CD4-positive, alpha-beta memory T cell (primary cell): ENCODE results near the gene PAGE5. TPM values are rescaled to one million over a fixed set of nuclear protein-coding genes. Genes with fewer than 3 reads are reported as not detected.

Source experiments
- CTCF ChIA-PET: fragments of 350-600 bp; sonication (Branson Sonifier 250); formaldehyde crosslinking; loops from one replicate; lab custom pipeline; 2021; ENCODE audit warnings: inconsistent platforms; ENCODE audit not compliant: partially characterized antibody; lab: Charles Lee
- POLR2A ChIA-PET: fragments of 350-600 bp; sonication (Branson Sonifier 250); formaldehyde crosslinking; loops from one replicate; lab custom pipeline; 2021; ENCODE audit not compliant: partially characterized antibody; lab: Charles Lee
- DNase-seq, 5 donors: peaks; one replicate each; pipeline versions ENCODE4 v3.0.0 to v3.0.0-alpha.2; 2020 to 2022; ENCODE audit warnings: mixed read lengths in 1 of 5
- H3K27ac ChIP-seq: one replicate; pipeline ENCODE4 v1.7.0; 2013; ENCODE audit warnings: low read depth, low read length
- H3K27me3 ChIP-seq: 2 replicates; pipeline ENCODE4 v1.7.0; 2013; ENCODE audit warnings: mild to moderate bottlenecking, low read length, moderate library complexity; ENCODE audit not compliant: insufficient read depth
- H3K36me3 ChIP-seq: 2 replicates; pipeline ENCODE4 v1.7.0; 2013; ENCODE audit warnings: mild to moderate bottlenecking, low read length, moderate library complexity; ENCODE audit not compliant: insufficient read depth
- H3K4me1 ChIP-seq: 2 replicates; pipeline ENCODE4 v1.7.0; 2013; ENCODE audit warnings: mild to moderate bottlenecking, low read length, moderate library complexity; ENCODE audit not compliant: insufficient read depth
- H3K4me3 ChIP-seq, 2 donors: one replicate each; pipeline ENCODE4 v1.7.0; 2013; ENCODE audit warnings: low read length in 2 of 2, mild to moderate bottlenecking in 1 of 2
- H3K9me3 ChIP-seq, 2 donors: one replicate each; pipeline ENCODE4 v1.7.0; 2013; ENCODE audit warnings: low read length in 2 of 2, control low read depth in 1 of 2; ENCODE audit not compliant: control insufficient read depth in 1 of 2
- H3K27ac Mint-ChIP-seq, 7 donors: one replicate each; pipeline ENCODE4 v1.8.0; 2020 to 2021; ENCODE audit warnings: mixed read lengths in 7 of 7, mild to moderate bottlenecking in 6 of 7, inconsistent platforms in 3 of 7, moderate library complexity in 3 of 7
- H3K27me3 Mint-ChIP-seq, 2 donors: one replicate each; pipeline ENCODE4 v1.8.0; 2020 to 2021; ENCODE audit warnings: mixed read lengths in 2 of 2
- H3K36me3 Mint-ChIP-seq, 2 donors: one replicate each; pipeline ENCODE4 v1.8.0; 2020 to 2021; ENCODE audit warnings: mixed read lengths in 2 of 2, inconsistent platforms in 1 of 2, mild to moderate bottlenecking in 1 of 2
- H3K4me1 Mint-ChIP-seq, 4 donors: one replicate each; pipeline ENCODE4 v1.8.0; 2020 to 2021; ENCODE audit warnings: mixed read lengths in 4 of 4, mild to moderate bottlenecking in 1 of 4
- H3K4me3 Mint-ChIP-seq, 8 donors: one replicate each; pipeline ENCODE4 v1.8.0; 2020 to 2021; ENCODE audit warnings: mixed read lengths in 8 of 8, mild to moderate bottlenecking in 7 of 8, moderate library complexity in 6 of 8, inconsistent platforms in 3 of 8
- H3K9me3 Mint-ChIP-seq, 8 donors: one replicate each; pipeline ENCODE4 v1.8.0; 2020 to 2021; ENCODE audit warnings: mixed read lengths in 8 of 8, mild to moderate bottlenecking in 5 of 8, inconsistent platforms in 3 of 8, moderate library complexity in 1 of 8
- intact Hi-C: fragments of 100-400 bp; cut with micrococcal nuclease; formaldehyde crosslinking; loops from one replicate; pipeline ENCODE4 v1.15.1; 2023
- polyA plus RNA-seq, 2 donors: library from polyadenylated mRNA; unstranded; fragments of 300-500 nt; fragmentation: Illumina TruSeq; gene quantifications; one replicate each; pipeline ENCODE4 v1.2.3, GENCODE V29; 2021
- total RNA-seq, 2 experiments: library from RNA; stranded (reverse); gene quantifications; one replicate each; pipeline ENCODE4 v1.2.3, GENCODE V29; 2021

The PAGE5 gene
- total and polyA plus RNA-seq, 4 experiments from 2014 or later = 0.69 to 4.9 (median 1.2) TPM

GRCh38 chrX:55240788-55241340 lies 20.7 kb downstream of the PAGE5 start:
- Histone ChIP-seq H3K9me3 (no peaks in the 10 kb centered on the region), H3K4me3 (no peak overlapping the region), H3K4me1 (no peaks in the 10 kb centered on the region), H3K27ac (no peak overlapping the region), H3K27me3 (no peaks in the 10 kb centered on the region), H3K36me3 (no peaks in the 10 kb centered on the region)
- H3K4me3 Mint-ChIP-seq = no peak overlapping the region
- peaks cover 2 to 4% of the 10 kb centered on the region in 2 donors for H3K27me3 Mint-ChIP-seq
- POLR2A ChIA-PET = no interaction called here
- no peaks in the 10 kb centered on the region for H3K36me3 Mint-ChIP-seq
- peaks cover 0 to 10% (median 3%) of the 10 kb centered on the region in 8 donors for H3K9me3 Mint-ChIP-seq
- H3K27ac Mint-ChIP-seq = no peak overlapping the region
- CTCF ChIA-PET = no interaction called here
- no peak for DNase-seq
- H3K4me1 Mint-ChIP-seq = no peaks in the 10 kb centered on the region
- intact Hi-C loops = no loop called here

GRCh38 chrX:55253528-55253927 lies 33.4 kb downstream of the PAGE5 start:
- no peaks in the 10 kb centered on the region for H3K9me3 ChIP-seq
- ChIA-PET POLR2A (no interaction called here), CTCF (no interaction called here)
- H3K9me3 Mint-ChIP-seq = peaks cover 0 to 2% (median 0%) of the 10 kb centered on the region in 8 donors
- H3K4me1 ChIP-seq = no peaks in the 10 kb centered on the region
- no peaks in the 10 kb centered on the region for H3K36me3 Mint-ChIP-seq
- H3K27ac Mint-ChIP-seq = no peak overlapping the region
- no peak overlapping the region for H3K27ac ChIP-seq
- no peak overlapping the region for H3K4me3 Mint-ChIP-seq
- no peak overlapping the region for H3K4me3 ChIP-seq
- DNase-seq = no peak
- intact Hi-C loops = no loop called here
- no peaks in the 10 kb centered on the region for H3K27me3 Mint-ChIP-seq
- no peaks in the 10 kb centered on the region for H3K36me3 ChIP-seq
- no peaks in the 10 kb centered on the region for H3K27me3 ChIP-seq
- H3K4me1 Mint-ChIP-seq = no peaks in the 10 kb centered on the region

- Histone ChIP-seq H3K27me3 (no peaks in the 10 kb centered on the region), H3K9me3 (no peaks in the 10 kb centered on the region), H3K4me1 (no peaks in the 10 kb centered on the region), H3K36me3 (no peaks in the 10 kb centered on the region), H3K27ac (no peak overlapping the region), H3K4me3 (no peak overlapping the region)
- Mint-ChIP-seq H3K9me3 (no peaks in the 10 kb centered on the region), H3K27me3 (no peaks in the 10 kb centered on the region), H3K4me3 (no peak overlapping the region), H3K27ac (no peak overlapping the region), H3K36me3 (no peaks in the 10 kb centered on the region), H3K4me1 (no peaks in the 10 kb centered on the region)
- intact Hi-C loops = no loop called here
- ChIA-PET CTCF (no interaction called here), POLR2A (no interaction called here)
- no peak for DNase-seq
These were observed 40.7 kb downstream of the PAGE5 start for GRCh38 chrX:55260806-55261205.

- Histone ChIP-seq H3K27me3 (no peaks in the 10 kb centered on the region), H3K36me3 (no peaks in the 10 kb centered on the region), H3K9me3 (no peaks in the 10 kb centered on the region), H3K4me1 (no peaks in the 10 kb centered on the region), H3K27ac (no peak within 1 kb of the TSS), H3K4me3 (no peak within 1 kb of the TSS)
- intact Hi-C loops = no loop called here
- Mint-ChIP-seq H3K27ac (no peak within 1 kb of the TSS), H3K4me3 (no peak within 1 kb of the TSS), H3K9me3 (peaks cover 0 to 1% (median 0%) of the 10 kb centered on the region in 8 donors), H3K4me1 (no peaks in the 10 kb centered on the region), H3K27me3 (no peaks in the 10 kb centered on the region), H3K36me3 (no peaks in the 10 kb centered on the region)
- ChIA-PET CTCF (no interaction called here), POLR2A (no interaction called here)
- no peak for DNase-seq
These were observed 44.7 kb downstream of the PAGE5 start, which contains the start of gene PAGE3 for GRCh38 chrX:55264816-55265215. Gene PAGE3 (minus strand): TSS chrX:55264916. CDS start chrX:55263903, 1,013 bp downstream.

Other genes starting within 250 kb of the PAGE5 start
- under 1 TPM; 0.35 to 0.78 TPM for gene PFKFB1, start 226.2 kb upstream of the PAGE5 start, total RNA-seq
- gene PFKFB1, start 226.2 kb upstream of the PAGE5 start, polyA plus RNA-seq = not detected
- gene APEX2, start 220.0 kb upstream of the PAGE5 start, total RNA-seq = 10 to 100 TPM; 13.4 TPM
- 10 to 100 TPM; 16.9 to 17.8 TPM for gene APEX2, start 220.0 kb upstream of the PAGE5 start, polyA plus RNA-seq
- not detected for gene ALAS2, start 189.4 kb upstream of the PAGE5 start, total RNA-seq
- gene ALAS2, start 189.4 kb upstream of the PAGE5 start, polyA plus RNA-seq = not detected
- gene PAGE2B, start 145.3 kb upstream of the PAGE5 start, total RNA-seq = 1 to 10 TPM in 1 of 2 experiments, not detected in 1; 1.0 TPM
- not detected for gene PAGE2B, start 145.3 kb upstream of the PAGE5 start, polyA plus RNA-seq
- gene PAGE2, start 131.3 kb upstream of the PAGE5 start, total RNA-seq = not detected
- not detected for gene PAGE2, start 131.3 kb upstream of the PAGE5 start, polyA plus RNA-seq
- not detected for gene PAGE3, start 44.6 kb downstream of the PAGE5 start, total RNA-seq
- gene PAGE3, start 44.6 kb downstream of the PAGE5 start, polyA plus RNA-seq = not detected
- 10 to 100 TPM; 26.9 to 28.8 TPM for gene MAGEH1, start 231.8 kb downstream of the PAGE5 start, total RNA-seq
- 10 to 100 TPM; 47.5 to 47.7 TPM for gene MAGEH1, start 231.8 kb downstream of the PAGE5 start, polyA plus RNA-seq